HepG2 (cell line): ENCODE measurements around the gene POLR2J. TPM values are rescaled to one million over a fixed set of nuclear protein-coding genes. Genes with fewer than 3 reads are reported as not detected.

Source experiments
- ATAC-seq: fragments of 200-7000 bp; cut with Tn5 transposase; 3 replicates; pipeline ENCODE4 v1.9.1; 2020; ENCODE audit warnings: mild to moderate bottlenecking, moderate library complexity
- BruUV-seq: library from RNA; stranded (reverse); fragments of 400-500 nt; replicated peaks from 2 replicates; lab custom pipeline; 2021; lab: Mats Ljungman, UMichigan
- CTCF ChIA-PET: fragments of 300-600 bp; formaldehyde crosslinking; extraction: SDS; loops from one replicate; lab custom pipeline; 2021; ENCODE audit warnings: low total read pairs, inconsistent platforms, low intra/inter-chr PET ratio; lab: Yijun Ruan, JAX
- POLR2A ChIA-PET: fragments of 350-600 bp; sonication (Branson Sonifier 250); formaldehyde crosslinking; loops from one replicate; lab custom pipeline; 2020; ENCODE audit warnings: antibody characterized with exemption, inconsistent platforms; lab: Yijun Ruan, JAX
- DNase-seq: peaks from one replicate; pipeline ENCODE4 v3.0.0-alpha.2; 2015; ENCODE audit warnings: low spot score
- FAIRE-seq: peaks from 3 replicates; lab custom pipeline; 2011; peaks lifted over from hg19 to GRCh38; lab: Jason Lieb, UNC
- H2AFZ ChIP-seq: one replicate; pipeline ENCODE4 v1.6.1; 2011; ENCODE audit warnings: low read length, inconsistent platforms
- H3K27ac ChIP-seq: fragments of 300-600 bp; 3 replicates; pipeline ENCODE4 v1.8.0; 2011; ENCODE audit warnings: mixed run types, mild to moderate bottlenecking, mixed read lengths, low read length, inconsistent platforms; ENCODE audit not compliant: insufficient read depth; ENCODE audit errors: extremely low read length
- H3K27me3 ChIP-seq, 2 experiments: fragments of 200-600 bp in 1 of 2; 2 replicates in 1 of 2; 3 replicates in 1 of 2; pipeline versions ENCODE4 v1.6.0 to v1.8.0; 2011; ENCODE audit warnings: low read length in 2 of 2, mild to moderate bottlenecking in 2 of 2, moderate library complexity in 2 of 2, inconsistent platforms in 1 of 2; ENCODE audit not compliant: insufficient read depth in 2 of 2, control insufficient read depth in 1 of 2
- H3K36me3 ChIP-seq, 2 experiments: fragments of 200-600 bp in 1 of 2; replicated peaks in 1 of 2; 2 replicates in 1 of 2; 3 replicates in 1 of 2; pipeline versions ENCODE4 v1.5.1 to v1.8.0; 2011; ENCODE audit warnings: low read length in 2 of 2, inconsistent platforms in 1 of 2; ENCODE audit not compliant: insufficient read depth in 2 of 2, control insufficient read depth in 1 of 2
- H3K4me1 ChIP-seq: 2 replicates; pipeline ENCODE4 v1.5.1; 2012; ENCODE audit warnings: low read length, inconsistent platforms; ENCODE audit not compliant: insufficient read depth
- H3K4me2 ChIP-seq: 2 replicates; pipeline ENCODE4 v1.6.0; 2011; ENCODE audit warnings: low read depth, low read length, inconsistent platforms
- H3K4me3 ChIP-seq, 3 experiments: fragments of 200-600 bp in 1 of 3; sonication (generic), shearing (Covaris generic) in 1 of 3; replicated peaks in 1 of 3; 2 replicates each; pipeline ENCODE4 v1.5.1; 2011 to 2016; ENCODE audit warnings: low read length in 3 of 3, inconsistent platforms in 2 of 3, low read depth in 2 of 3, mild to moderate bottlenecking in 2 of 3, control low read depth in 1 of 3, mixed read lengths in 1 of 3; ENCODE audit not compliant: insufficient read depth in 1 of 3
- H3K79me2 ChIP-seq: one replicate; pipeline ENCODE4 v1.6.1; 2011; ENCODE audit warnings: low read length, inconsistent platforms; ENCODE audit not compliant: insufficient read depth
- H3K9ac ChIP-seq: 2 replicates; pipeline ENCODE4 v1.6.0; 2011; ENCODE audit warnings: mild to moderate bottlenecking, low read depth, low read length, inconsistent platforms; ENCODE audit not compliant: insufficient read depth
- H3K9me3 ChIP-seq: 2 replicates; pipeline ENCODE4 v1.5.1; 2012; ENCODE audit warnings: mild to moderate bottlenecking, low read length
- H4K20me1 ChIP-seq: 2 replicates; pipeline ENCODE4 v1.6.0; 2011; ENCODE audit warnings: inconsistent platforms, mild to moderate bottlenecking, low read length, moderate library complexity; ENCODE audit not compliant: insufficient read depth
- IKZF5 ChIP-seq: IDR thresholded peaks from 2 replicates; pipeline ENCODE4 v1.6.1; 2018; ENCODE audit warnings: missing genetic modification reagents, mild to moderate bottlenecking, missing compliant biosample characterization
- SMARCC2 ChIP-seq: fragments of 450-650 bp; IDR thresholded peaks from 2 replicates; pipeline ENCODE4 v1.6.1; 2017; ENCODE audit warnings: antibody characterized with exemption, mild to moderate bottlenecking
- ZNF816 ChIP-seq: sonication (generic); formaldehyde crosslinking; IDR thresholded peaks from 2 replicates; pipeline ENCODE4 v1.8.0; 2022; ENCODE audit warnings: missing genetic modification reagents, mild to moderate bottlenecking, borderline replicate concordance
- WGBS: methylation state at CpG from one replicate; pipeline ENCODE4 v1.1.6; 2017; ENCODE audit warnings: low lambda C conversion rate; 5-methylcytosine and 5-hydroxymethylcytosine counted together
- in situ Hi-C: cut with HindIII; loops from 2 replicates; pipeline ENCODE4 v1.10.0; 2017; ENCODE audit warnings: low pct_unique_long_range_greater_than_20kb; ENCODE audit not compliant: extremely low pct_ligation_motif_present
- intact Hi-C: fragments of 100-400 bp; cut with micrococcal nuclease; formaldehyde crosslinking; loops from one replicate; pipeline ENCODE4 v1.10.0; 2022; ENCODE audit not compliant: unreplicated experiment
- polyA plus RNA-seq, 8 experiments: library from polyadenylated mRNA; depleted of rRNA in 3 of 8; stranded (reverse) in 7 of 8; unstranded in 1 of 8; fragments of >200 nt; fragmentation: Illumina TruSeq in 4 of 8; extraction: Trizol in 4 of 8; gene quantifications; 2 replicates each; pipeline versions ENCODE4 v1.2.1 to v1.2.3, GENCODE V29; 2011 to 2016; ENCODE audit warnings: low read depth in 4 of 8, missing spikeins in 1 of 8, mixed read lengths in 1 of 8; ENCODE audit not compliant: insufficient read depth in 1 of 8
- total RNA-seq, 5 experiments: library from RNA; depleted of rRNA; stranded (reverse); fragments of >200 nt; fragmentation: Illumina TruSeq; extraction: Trizol; gene quantifications; 2 replicates each; pipeline ENCODE4 v1.2.3, GENCODE V29; 2016; ENCODE audit warnings: low read depth in 1 of 5

Gene POLR2J
- total and polyA plus RNA-seq, 2 of the 13 experiments (the other 11 are each of a cell fraction or from before 2014, with no cell fraction given) = 41.2 to 71.4 TPM

- no peak for FAIRE-seq
- WGBS = 78% methylated on average over 8 of the region's 12 CpGs
- no peak overlapping the region for H3K4me3 ChIP-seq
- no peak for DNase-seq
- peaks cover 16% of the 10 kb centered on the region for H3K4me1 ChIP-seq
- no peaks in the 10 kb centered on the region for H3K9me3 ChIP-seq
- H3K27me3 ChIP-seq = no peaks in the 10 kb centered on the region
- ChIA-PET POLR2A (no interaction called here), CTCF (no interaction called here)
- in situ Hi-C loops (no loop called here), intact Hi-C loops (no loop called here)
- no peak overlapping the region for H3K4me2 ChIP-seq
- ATAC-seq = no peak
- no peak overlapping the region for H2AFZ ChIP-seq
- no peak overlapping the region for H3K27ac ChIP-seq
- BruUV-seq = no TSS peak
- no peak overlapping the region for H3K9ac ChIP-seq
- H3K79me2 ChIP-seq = no peaks in the 10 kb centered on the region
- H4K20me1 ChIP-seq = no peaks in the 10 kb centered on the region
- H3K36me3 ChIP-seq = peaks cover 7 to 10% of the 10 kb centered on the region in 2 experiments; a peak in 3 of 5 replicates
- no peak for TF ChIP-seq SMARCC2
- TF ChIP-seq, all 625 proteins: peak for 0
Measured at GRCh38 chr7:102454468-102454867, 24.3 kb downstream of the POLR2J start.

GRCh38 chr7:102453319-102453718, 25.4 kb downstream of the POLR2J start:
- POLR2A ChIA-PET = no interaction called here
- intact Hi-C loops (no loop called here), in situ Hi-C loops (no loop called here)

More at GRCh38 chr7:102453319-102453718, 25.4 kb downstream of the POLR2J start:
- BruUV-seq = no TSS peak
- TF ChIP-seq ZNF816 (CRISPR knock-in tag) (no peak), IKZF5 (CRISPR knock-in tag) (no peak)
- FAIRE-seq = no peak
- no peak for ATAC-seq
- no peak for DNase-seq
- Histone ChIP-seq H3K36me3 (peaks cover 3 to 4% of the 10 kb centered on the region in 2 experiments; a peak in 3 of 5 replicates), H3K27ac (no peak overlapping the region), H3K27me3 (no peaks in the 10 kb centered on the region), H3K4me3 (no peak overlapping the region), H3K9ac (no peak overlapping the region), H3K79me2 (no peaks in the 10 kb centered on the region), H2AFZ (no peak overlapping the region), H4K20me1 (no peaks in the 10 kb centered on the region), H3K4me1 (peaks cover 16% of the 10 kb centered on the region), H3K9me3 (no peaks in the 10 kb centered on the region), H3K4me2 (no peak overlapping the region)
- CTCF ChIA-PET = no interaction called here
- WGBS = 96% methylated on average over 4 of the region's 7 CpGs
